ENCODE results near the gene OR1F1.

GRCh38 chr16:3216263-3216640 is 28.2 kb downstream of the OR1F1 start:
- TF ChIP-seq POLR2A (IDR thresholded peaks at IDR 0.05) (no peak), POLR2AphosphoS5 (IDR thresholded peaks at IDR 0.05) (no peak)

Measured in stomach (tissue), 4 donors.